ENCODE measurements around the gene TMEM98.
"Not testable (repeated sequence)": the region's sequence is repeated elsewhere in the genome, so short reads cannot be mapped to it uniquely, and the experiment has no call there.

Gene TMEM98

DNA sequence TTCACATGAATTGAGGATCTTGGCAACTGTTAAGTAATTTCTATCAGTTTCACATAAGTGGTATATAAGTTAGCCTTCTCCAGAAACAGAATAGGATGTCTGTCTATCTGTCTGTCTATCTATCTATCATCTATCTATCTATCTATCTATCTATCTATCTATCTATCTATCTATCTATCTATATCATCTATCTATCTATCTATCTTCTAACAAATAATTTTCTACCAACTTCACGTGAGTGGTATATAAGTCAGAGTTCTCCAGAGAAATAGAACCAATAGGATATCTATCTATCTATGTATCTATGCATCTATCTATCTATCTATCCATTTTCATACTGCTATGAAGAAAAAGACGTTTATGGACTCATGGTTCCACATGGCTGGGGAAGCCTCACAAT lies 52.3 kb downstream of the TMEM98 start:
- no peak for DNase-seq (ENCODE audit: low read depth in 2 of 2)

- not testable (repeated sequence) for DNase-seq (ENCODE audit: low read depth in 2 of 2)
Measured at GRCh38 chr17:32981611-32982010, 53.7 kb downstream of the TMEM98 start.

- DNase-seq (ENCODE audit: low read depth in 2 of 2): no peak
Measured at GRCh38 chr17:32985050-32985756, 57.2 kb downstream of the TMEM98 start.

DNA sequence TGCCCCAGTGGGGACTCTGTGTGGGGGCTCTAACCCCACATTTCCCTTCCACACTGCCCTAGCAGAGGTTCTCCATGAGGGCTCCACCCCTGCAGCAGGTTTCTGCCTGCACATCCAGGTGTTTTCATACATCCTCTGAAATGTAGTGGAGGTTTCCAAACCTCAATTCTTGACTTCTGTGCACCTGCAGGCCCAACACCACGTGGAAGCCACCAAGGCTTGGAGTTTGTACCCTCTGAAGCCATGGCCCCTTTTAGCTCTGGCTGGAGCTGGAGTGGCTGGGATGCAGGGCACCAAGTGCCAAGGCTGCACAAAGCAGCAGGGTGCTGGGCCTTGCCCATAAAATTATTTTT lies 59.5 kb downstream of the TMEM98 start:
- not testable (repeated sequence) for DNase-seq (ENCODE audit: low read depth in 2 of 2)

GRCh38 chr17:32987868-32988267 lies 59.9 kb downstream of the TMEM98 start:
- not testable (repeated sequence) for DNase-seq (ENCODE audit: low read depth in 2 of 2)

DNA sequence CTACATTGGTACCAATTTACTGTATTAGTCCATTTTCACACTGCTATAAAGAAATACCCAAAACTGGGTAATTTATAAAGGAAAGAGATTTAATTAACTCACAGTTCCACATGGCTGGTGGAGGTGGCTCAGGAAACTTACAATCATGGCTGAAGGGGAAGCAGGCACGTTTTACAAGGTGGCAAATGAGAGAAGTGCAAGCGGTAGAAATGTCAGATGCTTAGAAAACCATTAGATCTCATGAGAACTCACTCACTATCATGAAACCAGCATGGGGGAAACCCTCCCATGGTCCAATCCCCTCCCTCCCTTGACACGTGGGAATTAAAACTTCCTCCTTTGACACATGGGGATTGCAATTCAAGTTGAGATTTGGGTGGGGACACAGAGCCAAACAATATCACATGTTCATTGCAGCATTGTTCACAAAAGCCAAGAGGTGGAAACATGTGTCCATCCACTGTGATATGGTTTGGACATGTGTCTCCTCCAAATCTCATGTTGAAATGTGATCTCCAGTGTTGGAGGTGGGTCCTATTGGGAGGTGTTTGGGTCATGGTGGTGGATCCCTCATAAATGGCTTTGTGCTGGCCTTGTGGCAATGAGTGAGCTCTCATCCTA lies 60.6 kb downstream of the TMEM98 start:
- no peak for DNase-seq (ENCODE audit: low read depth in 2 of 2)

DNA sequence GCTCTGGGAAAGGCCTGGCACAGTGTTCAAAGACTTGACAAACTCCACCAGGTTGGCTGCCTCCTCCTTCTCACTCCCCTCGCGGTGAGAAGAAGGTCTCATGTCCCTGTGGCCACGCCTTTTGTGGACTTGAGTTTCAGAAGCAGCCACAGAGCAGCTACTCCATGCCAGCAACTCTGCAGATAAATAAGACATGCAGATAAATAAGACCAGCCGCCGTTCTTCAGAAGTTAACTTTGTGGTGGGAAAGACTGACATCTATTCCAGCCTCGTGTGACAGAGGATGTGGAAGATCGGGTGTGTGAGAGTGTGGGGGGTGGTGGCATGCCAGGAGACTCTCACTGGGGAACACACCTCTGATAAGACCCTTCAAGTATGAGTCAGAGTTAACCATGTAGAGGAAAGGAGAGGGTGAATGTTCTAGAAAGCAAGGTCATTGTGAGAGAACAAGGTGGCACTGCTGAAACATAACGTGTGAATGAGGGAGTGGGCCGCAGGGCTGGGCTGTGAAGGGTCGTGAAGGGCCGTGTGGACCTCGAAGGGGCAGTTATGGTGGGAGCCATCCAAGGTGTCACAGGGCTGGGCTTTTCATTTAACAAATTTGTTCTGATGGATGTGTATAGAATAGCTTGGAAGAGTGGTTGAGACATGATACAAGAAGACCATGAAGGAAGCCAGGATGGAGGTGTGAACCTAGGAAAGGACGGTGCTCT lies 64.5 kb downstream of the TMEM98 start:
- DNase-seq (ENCODE audit: low read depth in 2 of 2): no peak

GRCh38 chr17:32993977-32994376 lies 66.0 kb downstream of the TMEM98 start:
- DNase-seq (ENCODE audit: low read depth in 2 of 2): no peak

Measured in stimulated activated CD4-positive, alpha-beta T cell treated with anti-CD3 and anti-CD28 coated beads, Interleukin-12 subunit alpha, Interleukin-12 subunit beta, amount 100 ng/mL, for 24 hours (primary cell).